HG03520 (cell line): Measurements from ENCODE around the gene RBP3.

ENCODE experiments used
- ATAC-seq: cut with Tn5 transposase; IDR thresholded peaks from one replicate; pipeline ENCODE4 v1.9.1; 2021; ENCODE audit warnings: mild to moderate bottlenecking, moderate library complexity; ENCODE audit not compliant: unreplicated experiment

The RBP3 gene

GRCh38 chr10:47356708-47357107 is 8.5 kb downstream of the RBP3 start:
- ATAC-seq, result no peak

GRCh38 chr10:47357131-47357582 is 9.0 kb downstream of the RBP3 start:
- ATAC-seq, result no peak

- no peak for ATAC-seq
Observed at GRCh38 chr10:47357911-47358310, 9.7 kb downstream of the RBP3 start.

GRCh38 chr10:47358457-47358856 is 10.3 kb downstream of the RBP3 start:
- no peak for ATAC-seq

GRCh38 chr10:47359101-47359500 is 10.9 kb downstream of the RBP3 start:
- no peak for ATAC-seq

- ATAC-seq, result no peak
Observed at GRCh38 chr10:47359626-47360418, 11.7 kb downstream of the RBP3 start.

GRCh38 chr10:47360419-47361040 is 12.4 kb downstream of the RBP3 start:
- ATAC-seq, result no peak

GRCh38 chr10:47361293-47361692 is 13.1 kb downstream of the RBP3 start:
- no peak for ATAC-seq

- ATAC-seq, result no peak
Observed at GRCh38 chr10:47362199-47362598, 14.0 kb downstream of the RBP3 start.

- no peak for ATAC-seq
Observed at GRCh38 chr10:47363781-47364180, 15.6 kb downstream of the RBP3 start.

GRCh38 chr10:47364366-47364765 is 16.2 kb downstream of the RBP3 start:
- ATAC-seq, result no peak

GRCh38 chr10:47364911-47365310 is 16.7 kb downstream of the RBP3 start:
- no peak for ATAC-seq

- no peak for ATAC-seq
Observed at GRCh38 chr10:47365431-47366180, 17.4 kb downstream of the RBP3 start.

- ATAC-seq, result no peak
Observed at GRCh38 chr10:47366181-47366631, 18.0 kb downstream of the RBP3 start.

- no peak for ATAC-seq
Observed at GRCh38 chr10:47366731-47367460, 18.7 kb downstream of the RBP3 start.

GRCh38 chr10:47367646-47368045 is 19.5 kb downstream of the RBP3 start:
- no peak for ATAC-seq

- ATAC-seq, result no peak
Observed at GRCh38 chr10:47368431-47369180, 20.4 kb downstream of the RBP3 start.

GRCh38 chr10:47369251-47369894 is 21.2 kb downstream of the RBP3 start:
- no peak for ATAC-seq

- ATAC-seq, result no peak
Observed at GRCh38 chr10:47370015-47370767, 22.0 kb downstream of the RBP3 start.
